Renal pelvis (tissue), 4 donors: ENCODE data around the gene RNF150. TPM values are rescaled to one million over a fixed set of nuclear protein-coding genes. Genes with fewer than 3 reads are reported as not detected.
"Not testable (repeated sequence)": the region's sequence is repeated elsewhere in the genome, so short reads cannot be mapped to it uniquely, and the experiment has no call there.

Experiments used
- DNase-seq: peaks from one replicate; pipeline ENCODE4 v3.0.0-alpha.2; 2013
- polyA plus RNA-seq, 3 donors: library from polyadenylated mRNA; unstranded; fragments of 120-200 nt; gene quantifications; one replicate each; pipeline ENCODE4 v1.2.1, GENCODE V29; 2013; ENCODE audit not compliant: insufficient read length in 3 of 3

Gene RNF150
- polyA plus RNA-seq, 3 donors = 25.6 to 26.8 (median 25.9) TPM

DNA sequence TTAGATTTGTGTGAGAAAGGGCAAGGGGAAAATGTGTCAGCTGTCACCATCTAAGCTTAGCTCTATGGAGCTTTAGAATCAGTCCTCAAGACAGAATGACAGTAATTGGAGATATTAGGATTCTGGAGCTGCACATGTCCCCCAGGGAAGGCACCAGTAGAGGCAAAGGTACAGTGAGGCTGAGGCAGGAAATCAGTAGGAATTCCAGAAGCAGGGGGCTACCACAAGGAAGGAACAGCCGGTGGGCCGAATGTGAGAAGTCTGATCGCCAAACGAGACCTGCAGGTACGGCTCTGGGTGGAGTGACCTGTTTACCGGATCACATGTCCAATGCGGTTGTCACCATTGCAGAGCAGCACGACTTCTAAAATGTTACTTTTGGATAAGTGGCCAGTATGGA lies 52.6 kb downstream of the RNF150 start:
- DNase-seq = no peak

- DNase-seq = no peak
These were observed 53.8 kb downstream of the RNF150 start for GRCh38 chr4:141079393-141079930.

DNA sequence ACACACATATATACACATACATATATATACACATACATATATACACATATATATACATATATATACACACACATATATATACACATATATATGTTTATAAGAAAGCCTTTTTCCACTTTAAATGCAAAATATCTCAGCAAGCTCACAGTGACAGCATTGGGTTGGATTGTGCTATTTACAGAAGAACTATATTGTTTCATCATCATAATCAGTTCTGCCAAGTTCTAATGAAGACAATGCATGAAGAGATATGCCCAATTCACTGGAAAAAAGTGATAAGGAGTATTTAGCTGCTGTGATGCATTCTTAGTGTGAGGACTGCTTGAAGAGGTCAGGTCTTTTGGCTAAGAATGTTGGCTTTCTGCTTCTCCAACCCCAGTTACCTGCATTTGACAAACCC lies 54.4 kb downstream of the RNF150 start:
- DNase-seq = no peak

DNA sequence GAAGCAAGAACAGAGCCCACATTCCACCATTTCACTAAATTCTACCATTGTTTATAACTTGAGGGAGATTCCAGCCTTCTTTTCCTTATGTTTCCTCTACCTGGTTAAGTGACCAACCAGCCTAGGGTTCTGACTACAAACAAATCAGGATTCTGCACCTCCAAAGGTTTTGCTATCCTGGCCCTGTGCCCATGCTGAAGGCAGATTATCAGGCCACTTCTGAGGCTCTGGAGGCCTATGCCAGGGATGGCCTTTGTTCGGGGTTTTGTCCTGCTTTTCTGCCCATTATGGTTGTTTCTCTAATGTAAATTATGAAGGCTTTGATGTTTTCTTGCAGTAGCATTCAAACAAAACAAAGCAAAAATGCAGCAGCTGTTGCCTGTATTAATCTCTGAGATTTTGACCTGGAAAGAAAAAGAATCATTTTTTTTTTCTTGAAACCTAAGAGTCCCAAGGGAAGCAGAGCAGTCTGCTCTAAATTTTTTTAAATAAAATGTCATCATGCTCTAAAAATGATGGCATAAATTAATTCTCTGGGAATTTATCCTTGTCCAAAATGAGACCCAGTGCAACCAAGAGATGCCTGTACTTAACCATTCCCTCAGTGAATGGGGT lies 55.6 kb downstream of the RNF150 start:
- no peak for DNase-seq

GRCh38 chr4:141075553-141075952 lies 57.7 kb downstream of the RNF150 start:
- no peak for DNase-seq

DNA sequence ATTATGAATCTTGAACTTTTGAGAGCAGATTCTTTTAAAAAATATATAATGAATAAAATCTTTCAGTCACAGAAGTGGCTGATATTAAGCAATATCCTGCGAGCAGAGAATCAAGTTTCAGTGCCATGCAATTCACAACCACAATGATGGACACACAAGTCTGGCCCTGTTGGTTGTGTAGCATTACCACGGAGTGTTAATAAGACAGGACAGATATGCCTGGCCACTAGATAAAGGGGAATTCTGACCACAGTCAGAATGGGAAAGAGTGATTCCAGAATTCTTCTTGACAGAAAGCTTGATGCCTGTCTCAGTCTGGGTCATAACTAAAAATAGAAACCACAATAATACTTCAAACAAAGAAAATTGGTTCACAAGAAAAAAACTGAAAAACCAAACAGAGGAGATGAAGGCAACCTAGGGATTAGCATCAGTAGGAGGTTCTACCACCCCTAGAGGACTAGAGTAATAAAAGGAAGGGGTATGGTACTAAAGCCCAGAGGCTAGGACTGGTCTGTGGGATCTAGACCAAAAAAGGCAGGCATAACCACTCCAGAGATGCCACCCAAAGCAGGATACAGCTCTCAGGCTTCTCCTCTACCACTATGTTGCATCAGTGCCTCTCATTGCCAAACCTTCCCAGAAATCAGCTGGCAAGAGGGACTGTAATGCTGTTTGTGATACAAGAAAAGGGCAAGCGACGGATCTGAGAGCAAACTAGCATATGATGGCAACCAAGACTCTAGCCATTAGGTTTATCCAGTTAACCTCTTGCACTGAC lies 59.0 kb downstream of the RNF150 start:
- DNase-seq = no peak

DNA sequence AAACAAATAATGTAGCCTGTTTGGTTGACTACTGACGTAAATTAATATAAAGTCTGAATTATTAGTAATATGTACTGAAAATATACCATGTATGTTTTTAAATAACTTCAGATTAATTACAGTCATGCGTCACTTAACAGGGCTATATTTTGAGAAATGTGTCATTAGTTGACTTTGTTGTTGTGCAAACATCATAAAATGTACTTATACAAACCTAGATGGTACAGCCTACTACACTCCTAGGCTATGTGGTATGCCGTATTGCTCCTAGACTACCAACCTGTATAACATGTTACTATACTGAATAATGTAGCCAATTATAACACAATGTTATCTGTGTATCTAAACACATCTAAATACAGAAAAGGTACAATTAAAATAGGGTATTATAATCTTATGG lies 66.6 kb downstream of the RNF150 start:
- DNase-seq = no peak

GRCh38 chr4:141065872-141066271 lies 67.4 kb downstream of the RNF150 start:
- DNase-seq = no peak

DNA sequence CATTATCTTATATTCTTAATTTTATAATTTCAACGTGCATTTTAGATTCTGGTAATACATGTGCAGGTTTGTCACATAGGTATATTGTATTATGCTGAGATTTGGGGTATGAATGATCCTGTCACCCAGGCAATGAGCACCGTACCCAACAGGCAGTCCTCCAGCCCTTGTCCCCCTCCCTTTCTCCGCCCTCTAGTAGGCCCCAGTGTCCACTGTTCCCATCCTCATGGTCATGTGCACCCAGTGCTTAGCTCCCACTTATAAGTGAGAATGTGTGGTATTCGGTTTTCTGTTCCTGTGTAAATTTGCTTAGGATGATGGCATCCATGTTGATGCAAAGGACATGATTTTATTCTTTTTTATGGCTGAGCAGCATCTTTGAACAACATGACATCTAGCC lies 70.6 kb downstream of the RNF150 start:
- no peak for DNase-seq

DNA sequence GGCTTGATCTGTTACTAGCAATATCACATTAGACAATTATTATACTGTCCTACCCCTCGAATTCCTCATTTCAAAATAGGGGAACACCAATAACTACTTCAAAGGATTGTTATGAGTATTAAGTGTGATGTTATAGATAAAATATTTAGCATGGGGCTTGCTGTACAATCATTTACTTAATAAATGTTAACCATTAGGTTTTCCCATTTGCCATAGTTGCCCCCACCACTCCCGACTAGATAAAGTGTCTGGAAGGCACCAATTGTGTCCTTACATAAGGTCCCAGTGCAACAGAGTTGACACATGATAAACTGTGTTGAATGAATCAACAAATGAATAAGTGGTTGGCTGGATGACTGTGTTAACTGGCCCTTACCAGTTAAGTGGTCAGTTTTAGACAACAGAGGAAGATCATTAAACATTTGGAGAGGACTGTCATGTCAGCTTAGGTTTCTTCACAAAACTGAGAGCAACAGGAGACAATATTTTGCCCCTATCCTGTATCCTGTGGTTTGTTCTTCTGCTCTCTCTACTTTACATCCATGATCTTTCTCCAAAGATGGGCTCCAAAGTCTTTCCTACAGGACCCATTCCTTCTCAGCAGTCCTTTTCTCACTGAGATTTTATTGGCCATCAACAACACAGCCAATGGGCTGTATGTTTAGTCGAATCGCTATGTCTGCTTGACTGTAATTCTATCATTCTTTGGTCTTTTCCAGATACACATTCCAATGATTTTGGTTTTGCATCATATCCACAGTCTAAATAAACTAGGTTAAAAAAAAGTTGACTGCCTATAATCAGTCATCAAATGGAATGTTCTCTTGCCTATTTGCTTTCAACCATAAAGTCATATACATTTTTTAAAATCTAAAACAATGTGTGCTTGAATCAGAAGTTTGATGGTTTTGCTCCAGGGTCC lies 74.4 kb downstream of the RNF150 start:
- no peak for DNase-seq

GRCh38 chr4:141057582-141057981 lies 75.7 kb downstream of the RNF150 start:
- no peak for DNase-seq

- no peak for DNase-seq
These were observed 76.8 kb downstream of the RNF150 start for GRCh38 chr4:141056473-141056872.

DNA sequence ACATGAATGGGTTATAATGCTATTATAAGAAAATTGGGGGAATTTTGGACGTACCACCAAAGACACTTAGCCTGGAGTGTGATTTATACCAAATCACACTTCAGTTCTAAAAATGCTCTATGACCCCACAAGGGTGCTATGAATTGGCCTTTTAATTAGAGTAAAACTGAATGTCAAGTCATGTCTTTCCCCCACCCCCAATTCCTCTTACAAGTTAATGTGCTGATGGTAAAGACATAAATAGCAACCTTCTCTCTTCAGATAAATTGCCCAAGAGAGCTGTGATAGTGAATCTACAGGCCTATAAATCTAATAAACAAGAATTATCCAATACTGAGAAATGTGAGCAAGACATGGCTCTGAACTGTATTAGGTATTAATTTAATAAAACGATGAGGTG lies 78.8 kb downstream of the RNF150 start:
- DNase-seq = no peak

DNA sequence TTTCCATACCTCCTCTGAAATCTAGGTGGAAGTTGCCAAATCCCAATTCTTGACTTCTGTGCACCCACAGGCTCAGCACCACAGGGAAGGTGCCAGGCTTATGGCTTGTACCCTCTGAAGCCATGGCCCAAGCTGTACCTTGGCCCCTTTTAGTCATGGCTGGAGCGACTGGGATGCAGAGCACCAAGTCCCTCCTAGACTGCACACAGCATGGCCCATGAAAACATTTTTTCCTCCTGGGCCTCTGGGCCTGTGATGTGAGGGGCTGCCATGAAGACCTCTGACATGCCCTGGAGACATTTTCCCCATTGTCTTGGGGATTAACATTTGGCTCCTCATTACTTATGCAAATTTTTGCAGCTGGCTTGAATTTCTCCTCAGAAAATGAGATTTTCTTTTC lies 82.3 kb downstream of the RNF150 start:
- not testable (repeated sequence) for DNase-seq

- no peak for DNase-seq
These were observed 85.9 kb downstream of the RNF150 start for GRCh38 chr4:141047228-141047884.

DNA sequence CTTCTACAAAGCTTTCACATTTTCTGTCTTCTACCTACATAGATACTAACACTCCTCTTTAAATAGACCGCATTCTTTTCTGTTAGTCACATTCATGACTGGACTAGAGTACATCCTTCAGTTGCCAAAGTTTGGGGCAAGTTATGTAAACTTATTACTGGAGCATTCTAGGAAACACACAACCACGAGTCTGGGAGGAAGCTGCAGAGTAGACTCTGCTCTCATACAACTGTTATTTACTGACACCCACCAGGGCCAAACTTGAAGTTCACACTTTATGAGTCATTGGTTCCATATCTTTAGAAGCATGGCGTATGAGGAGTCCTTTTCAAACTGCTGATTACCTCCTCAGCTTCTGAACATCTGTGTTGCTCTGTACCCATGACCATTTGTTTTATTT lies 87.0 kb downstream of the RNF150 start:
- DNase-seq = no peak

DNA sequence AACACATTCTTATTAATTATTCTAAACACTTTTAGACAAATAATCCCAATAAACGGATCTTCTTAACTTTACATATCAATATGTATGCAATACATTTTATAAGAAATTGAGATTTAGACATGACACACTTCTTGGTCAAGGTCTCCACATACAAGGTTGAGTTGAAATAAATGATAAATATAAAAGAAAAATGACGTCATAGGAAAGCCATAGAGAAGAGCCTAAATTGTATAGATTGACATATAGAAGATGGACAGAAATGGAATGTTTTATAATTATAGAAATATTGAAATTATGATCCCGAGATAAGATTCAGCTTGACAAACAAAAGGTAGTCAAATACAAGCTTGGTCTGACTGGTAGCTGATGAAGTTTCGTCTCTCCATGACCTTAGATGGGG lies 87.4 kb downstream of the RNF150 start:
- DNase-seq = no peak

DNA sequence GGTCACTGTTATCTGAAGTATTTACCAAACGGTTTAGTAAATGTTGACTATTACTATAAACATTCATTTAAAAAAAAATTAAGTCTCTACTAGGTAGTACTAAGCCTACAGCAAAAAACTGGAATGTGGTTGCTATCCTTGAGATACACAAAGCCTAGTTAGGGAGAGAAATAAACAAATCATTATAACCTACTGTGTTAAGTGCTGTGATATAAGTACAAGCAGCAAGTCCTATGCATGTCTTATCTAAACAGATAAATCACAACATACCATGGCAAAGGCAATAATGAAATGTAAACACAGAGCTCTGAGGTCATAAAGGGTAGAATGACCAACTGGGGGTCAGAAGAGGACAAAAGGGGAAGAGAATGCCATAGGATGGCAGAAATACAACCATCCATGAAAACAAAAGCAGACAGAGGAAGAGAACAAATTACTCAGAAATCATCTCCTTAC lies 92.2 kb downstream of the RNF150 start:
- DNase-seq = no peak

DNA sequence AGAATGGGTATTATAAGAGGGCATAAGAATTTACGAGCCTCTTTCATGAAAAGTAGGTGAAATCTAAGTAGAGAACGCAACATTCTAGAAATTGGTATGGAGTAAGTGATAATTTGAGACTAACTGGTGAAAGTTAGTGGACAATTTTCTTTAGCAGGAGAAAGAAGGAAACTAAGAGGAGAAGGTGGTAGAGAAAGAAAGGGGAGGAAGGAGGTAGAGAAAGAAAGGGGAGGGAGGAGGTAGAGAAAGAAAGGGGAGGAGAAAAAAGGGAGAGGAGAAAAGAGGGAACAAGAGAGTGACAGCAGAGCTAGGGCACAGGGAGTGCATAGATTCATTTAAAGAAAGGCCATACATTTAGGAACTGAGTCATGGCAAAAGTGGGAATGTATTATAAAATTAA lies 94.1 kb downstream of the RNF150 start:
- DNase-seq = no peak

DNA sequence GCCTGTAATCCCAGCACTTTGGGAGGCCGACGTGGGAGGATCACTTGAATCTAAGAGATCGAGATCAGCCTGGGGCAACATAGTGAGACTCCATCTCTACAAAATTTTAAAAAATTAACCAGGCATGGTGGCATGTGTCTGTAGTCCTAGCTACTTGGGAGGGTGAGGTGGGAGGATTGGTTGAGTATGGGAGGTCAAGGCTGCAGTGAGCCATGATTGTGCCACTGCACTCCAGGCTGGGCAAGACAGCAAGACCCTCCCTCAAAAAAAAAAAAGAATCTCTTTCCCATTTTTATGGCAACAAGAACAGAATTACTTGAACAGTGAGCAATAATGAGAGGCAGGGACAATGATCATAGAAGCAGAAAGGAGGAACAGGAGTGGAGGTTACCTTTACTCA lies 94.8 kb downstream of the RNF150 start:
- no peak for DNase-seq

GRCh38 chr4:141037446-141037845 lies 95.8 kb downstream of the RNF150 start:
- no peak for DNase-seq

DNA sequence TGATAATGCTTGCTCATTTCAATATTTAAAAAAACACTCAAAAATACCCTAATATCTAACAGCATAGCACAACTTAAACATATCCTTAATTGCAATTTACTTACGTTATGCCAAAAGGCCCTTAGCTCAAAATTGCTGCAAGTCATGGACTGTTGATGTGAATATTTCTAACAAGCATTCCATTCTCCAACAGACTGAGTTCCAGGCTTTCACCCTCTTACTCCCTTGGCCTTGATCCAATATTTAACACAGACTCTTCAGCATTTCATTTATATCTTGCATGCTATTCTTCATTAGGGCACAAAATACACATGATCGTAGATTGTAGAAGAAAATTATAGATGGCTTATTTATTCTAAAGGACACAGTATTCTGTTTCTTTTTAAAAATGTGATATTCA lies 96.5 kb downstream of the RNF150 start:
- no peak for DNase-seq
